GM23338 (cell line): ENCODE results near the gene ERC2. TPM values are rescaled to one million over a fixed set of nuclear protein-coding genes. Genes with fewer than 3 reads are reported as not detected.

Experiments used
- ATAC-seq: fragments of 200-7000 bp; cut with Tn5 transposase; 3 replicates; pipeline ENCODE4 v1.9.1; 2020
- DNase-seq: peaks from one replicate; pipeline ENCODE4 v3.0.0-alpha.2; 2015; ENCODE audit warnings: low spot score
- H2AFZ ChIP-seq: fragments of 200-600 bp; sonication (generic); 2 replicates; pipeline ENCODE4 v1.8.0; 2016; ENCODE audit warnings: antibody characterized with exemption, mild to moderate bottlenecking, moderate library complexity
- H3F3A ChIP-seq: fragments of 200-600 bp; sonication (generic); replicated peaks from 2 replicates; pipeline ENCODE4 v1.8.0; 2017; ENCODE audit warnings: antibody characterized with exemption, mixed run types, low read depth
- H3K27ac ChIP-seq: fragments of 200-600 bp; sonication (generic); 2 replicates; pipeline ENCODE4 v1.6.1; 2016; ENCODE audit warnings: low read depth
- H3K27me3 ChIP-seq: fragments of 200-600 bp; sonication (generic); 2 replicates; pipeline ENCODE4 v1.8.0; 2016; ENCODE audit warnings: mild to moderate bottlenecking, mixed run types, moderate library complexity; ENCODE audit not compliant: insufficient read depth
- H3K36me3 ChIP-seq: fragments of 200-600 bp; sonication (generic); 2 replicates; pipeline ENCODE4 v1.8.0; 2016; ENCODE audit warnings: mild to moderate bottlenecking; ENCODE audit not compliant: insufficient read depth
- H3K4me1 ChIP-seq: fragments of 200-600 bp; sonication (generic); 2 replicates; pipeline ENCODE4 v1.8.0; 2016; ENCODE audit warnings: mild to moderate bottlenecking, moderate library complexity; ENCODE audit not compliant: insufficient read depth
- H3K4me2 ChIP-seq: fragments of 200-600 bp; sonication (generic); 2 replicates; pipeline ENCODE4 v1.7.1; 2017; ENCODE audit warnings: mixed run types
- H3K4me3 ChIP-seq: fragments of 200-600 bp; sonication (generic); 2 replicates; pipeline ENCODE4 v1.6.1; 2016; ENCODE audit warnings: mixed run types
- H3K79me2 ChIP-seq: fragments of 200-600 bp; sonication (generic); replicated peaks from 2 replicates; pipeline ENCODE4 v1.8.0; 2017; ENCODE audit warnings: mild to moderate bottlenecking; ENCODE audit not compliant: insufficient read depth
- H3K9me2 ChIP-seq: fragments of 200-600 bp; sonication (generic); 2 replicates; pipeline ENCODE4 v1.8.0; 2017; ENCODE audit not compliant: insufficient read depth
- H4K20me1 ChIP-seq: fragments of 200-600 bp; sonication (generic); replicated peaks from 2 replicates; pipeline ENCODE4 v1.8.0; 2017; ENCODE audit warnings: mild to moderate bottlenecking; ENCODE audit not compliant: insufficient read depth
- H3K27ac Mint-ChIP-seq: 2 replicates; pipeline ENCODE4 v1.8.0; 2020; ENCODE audit warnings: inconsistent platforms, mild to moderate bottlenecking, moderate library complexity, mixed read lengths
- H3K27me3 Mint-ChIP-seq: 3 replicates; pipeline ENCODE4 v1.8.0; 2022; ENCODE audit warnings: low read depth, mild to moderate bottlenecking, moderate library complexity, mixed read lengths, inconsistent platforms; ENCODE audit not compliant: insufficient read depth, poor library complexity
- H3K36me3 Mint-ChIP-seq: 3 replicates; pipeline ENCODE4 v1.8.0; 2021; ENCODE audit warnings: low read depth, mild to moderate bottlenecking, inconsistent platforms, moderate library complexity, mixed read lengths
- H3K4me1 Mint-ChIP-seq: 3 replicates; pipeline ENCODE4 v1.8.0; 2020; ENCODE audit warnings: mild to moderate bottlenecking, inconsistent platforms, mixed read lengths
- H3K4me3 Mint-ChIP-seq: 3 replicates; pipeline ENCODE4 v1.8.0; 2021; ENCODE audit warnings: moderate library complexity, mild to moderate bottlenecking, inconsistent platforms, mixed read lengths
- H3K9me3 Mint-ChIP-seq: 3 replicates; pipeline ENCODE4 v1.8.0; 2020; ENCODE audit warnings: moderate library complexity, mild to moderate bottlenecking, inconsistent platforms, mixed read lengths
- CREB1 ChIP-seq: fragments of 250-450 bp; sonication (Bioruptor Pico); IDR thresholded peaks from 2 replicates; pipeline ENCODE4 v1.5.0; 2020; ENCODE audit warnings: low read depth, mild to moderate bottlenecking, moderate library complexity
- EZH2 ChIP-seq: fragments of 200-600 bp; sonication (generic); IDR thresholded peaks from one replicate; pipeline ENCODE4 v1.8.0; 2017; ENCODE audit warnings: antibody characterized with exemption, mild to moderate bottlenecking, low read depth; ENCODE audit not compliant: unreplicated experiment
- EZH2phosphoT487 ChIP-seq: fragments of 200-600 bp; sonication (generic); IDR thresholded peaks from one replicate; pipeline ENCODE4 v1.8.1; 2018; ENCODE audit warnings: antibody characterized with exemption; ENCODE audit not compliant: unreplicated experiment
- JUNB ChIP-seq: IDR thresholded peaks from one replicate; pipeline ENCODE4 v1.6.1; 2016; ENCODE audit warnings: antibody characterized with exemption; ENCODE audit not compliant: unreplicated experiment
- NANOG ChIP-seq: IDR thresholded peaks from 2 replicates; pipeline ENCODE4 v1.6.1; 2016; ENCODE audit warnings: antibody characterized with exemption, borderline replicate concordance
- POLR2AphosphoS5 ChIP-seq: IDR thresholded peaks from 2 replicates; pipeline ENCODE4 v1.6.1; 2016; ENCODE audit warnings: antibody characterized with exemption, low read depth
- STAT1 ChIP-seq: IDR thresholded peaks from one replicate; pipeline ENCODE4 v1.6.1; 2016; ENCODE audit warnings: antibody characterized with exemption; ENCODE audit not compliant: unreplicated experiment
- ZNF114 ChIP-seq: fragments of 250-450 bp; sonication (Bioruptor Pico); IDR thresholded peaks from 2 replicates; pipeline ENCODE4 v1.5.0; 2020; ENCODE audit warnings: mild to moderate bottlenecking, moderate library complexity
- ZNF331 ChIP-seq: fragments of 250-450 bp; sonication (Bioruptor Pico); IDR thresholded peaks from 2 replicates; pipeline ENCODE4 v1.5.0; 2020; ENCODE audit warnings: low read depth, mild to moderate bottlenecking, moderate library complexity
- polyA plus RNA-seq: library from polyadenylated mRNA; unstranded; fragments of >200 nt; fragmentation: Nextera tagmentation; extraction: Ambion mirVana; gene quantifications from 2 replicates; pipeline ENCODE4 v1.2.1, GENCODE V29; 2016
- total RNA-seq: library from RNA; depleted of rRNA; stranded (reverse); fragments of >200 nt; shearing (Covaris generic); gene quantifications from 2 replicates; pipeline ENCODE4 v1.2.3, GENCODE V29; 2014
- TF ChIP-seq, protein P1 (sequence below), 2 experiments: fragments of 200-600 bp in 1 of 2; sonication (generic) in 1 of 2; conservative IDR thresholded peaks; 2 replicates each; pipeline versions ENCODE4 v1.5.1 to v1.6.1; 2016 to 2017; ENCODE audit warnings: antibody characterized with exemption in 2 of 2, low read depth in 2 of 2, mild to moderate bottlenecking in 2 of 2, moderate library complexity in 1 of 2
- TF ChIP-seq, protein P2 (sequence below): IDR thresholded peaks from one replicate; pipeline ENCODE4 v1.6.1; 2018; ENCODE audit warnings: antibody characterized with exemption; ENCODE audit not compliant: unreplicated experiment
- TF ChIP-seq, protein P3 (sequence below): IDR thresholded peaks from 2 replicates; pipeline ENCODE4 v1.6.1; 2016; ENCODE audit warnings: antibody characterized with exemption
- TF ChIP-seq, protein P4 (sequence below): fragments of 250-450 bp; sonication (Bioruptor Pico); IDR thresholded peaks from 2 replicates; pipeline ENCODE4 v1.5.0; 2020; ENCODE audit warnings: mild to moderate bottlenecking, moderate library complexity

Gene ERC2
- total and polyA plus RNA-seq, 2 experiments from 2014 or later, result 11.8 to 13.7 TPM

DNA sequence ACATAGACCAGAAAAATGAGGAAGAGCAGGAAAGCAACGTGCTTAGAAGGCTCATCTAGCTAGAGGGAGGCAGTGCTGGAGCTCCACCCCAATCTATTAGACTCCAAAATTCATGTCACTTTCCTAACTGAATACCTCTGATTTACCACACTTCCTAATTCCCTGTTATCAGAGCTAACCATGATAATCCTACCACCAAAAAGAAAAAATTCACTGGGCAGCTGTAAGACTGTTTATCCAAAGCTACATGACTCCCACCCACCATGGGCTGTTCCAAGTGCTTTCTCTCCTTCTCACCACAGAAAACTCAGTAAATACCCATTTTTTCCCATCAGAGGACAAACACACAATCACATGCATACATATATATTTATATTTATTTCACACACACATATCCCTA lies 501.7 kb downstream of the ERC2 start (continued):
- no peak for TF ChIP-seq STAT1

DNA sequence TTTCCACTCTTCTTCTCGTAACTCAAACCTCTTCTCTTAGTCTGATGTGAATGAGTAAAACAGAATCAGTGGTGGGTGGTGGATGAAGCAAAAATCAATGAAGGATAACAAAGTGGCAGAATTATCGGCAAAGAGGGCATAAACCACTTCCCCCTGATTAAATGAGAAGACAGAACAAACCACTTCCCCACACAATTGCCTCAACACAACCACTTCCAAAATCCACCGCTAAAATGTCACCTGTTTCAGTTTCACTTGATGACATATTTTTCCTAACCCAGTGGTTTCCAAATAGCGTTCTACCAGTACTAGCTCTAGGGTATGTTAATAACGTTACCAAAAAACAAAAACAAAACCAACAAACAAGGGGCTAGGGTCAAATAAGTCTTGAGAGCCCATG lies 502.5 kb downstream of the ERC2 start:
- Mint-ChIP-seq H3K36me3 (no peaks in the 10 kb centered on the region), H3K4me1 (no peaks in the 10 kb centered on the region), H3K27me3 (no peaks in the 10 kb centered on the region), H3K27ac (no peak overlapping the region), H3K4me3 (no peak overlapping the region), H3K9me3 (no peaks in the 10 kb centered on the region)
- H3K4me3 ChIP-seq, result no peak overlapping the region
- H2AFZ ChIP-seq, result no peak overlapping the region
- TF ChIP-seq, protein P1, sequence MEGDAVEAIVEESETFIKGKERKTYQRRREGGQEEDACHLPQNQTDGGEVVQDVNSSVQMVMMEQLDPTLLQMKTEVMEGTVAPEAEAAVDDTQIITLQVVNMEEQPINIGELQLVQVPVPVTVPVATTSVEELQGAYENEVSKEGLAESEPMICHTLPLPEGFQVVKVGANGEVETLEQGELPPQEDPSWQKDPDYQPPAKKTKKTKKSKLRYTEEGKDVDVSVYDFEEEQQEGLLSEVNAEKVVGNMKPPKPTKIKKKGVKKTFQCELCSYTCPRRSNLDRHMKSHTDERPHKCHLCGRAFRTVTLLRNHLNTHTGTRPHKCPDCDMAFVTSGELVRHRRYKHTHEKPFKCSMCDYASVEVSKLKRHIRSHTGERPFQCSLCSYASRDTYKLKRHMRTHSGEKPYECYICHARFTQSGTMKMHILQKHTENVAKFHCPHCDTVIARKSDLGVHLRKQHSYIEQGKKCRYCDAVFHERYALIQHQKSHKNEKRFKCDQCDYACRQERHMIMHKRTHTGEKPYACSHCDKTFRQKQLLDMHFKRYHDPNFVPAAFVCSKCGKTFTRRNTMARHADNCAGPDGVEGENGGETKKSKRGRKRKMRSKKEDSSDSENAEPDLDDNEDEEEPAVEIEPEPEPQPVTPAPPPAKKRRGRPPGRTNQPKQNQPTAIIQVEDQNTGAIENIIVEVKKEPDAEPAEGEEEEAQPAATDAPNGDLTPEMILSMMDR (conservative IDR thresholded peaks at IDR 0.05; ENCODE audit: low read depth in 2 of 2), result no peak
- TF ChIP-seq, protein P2, sequence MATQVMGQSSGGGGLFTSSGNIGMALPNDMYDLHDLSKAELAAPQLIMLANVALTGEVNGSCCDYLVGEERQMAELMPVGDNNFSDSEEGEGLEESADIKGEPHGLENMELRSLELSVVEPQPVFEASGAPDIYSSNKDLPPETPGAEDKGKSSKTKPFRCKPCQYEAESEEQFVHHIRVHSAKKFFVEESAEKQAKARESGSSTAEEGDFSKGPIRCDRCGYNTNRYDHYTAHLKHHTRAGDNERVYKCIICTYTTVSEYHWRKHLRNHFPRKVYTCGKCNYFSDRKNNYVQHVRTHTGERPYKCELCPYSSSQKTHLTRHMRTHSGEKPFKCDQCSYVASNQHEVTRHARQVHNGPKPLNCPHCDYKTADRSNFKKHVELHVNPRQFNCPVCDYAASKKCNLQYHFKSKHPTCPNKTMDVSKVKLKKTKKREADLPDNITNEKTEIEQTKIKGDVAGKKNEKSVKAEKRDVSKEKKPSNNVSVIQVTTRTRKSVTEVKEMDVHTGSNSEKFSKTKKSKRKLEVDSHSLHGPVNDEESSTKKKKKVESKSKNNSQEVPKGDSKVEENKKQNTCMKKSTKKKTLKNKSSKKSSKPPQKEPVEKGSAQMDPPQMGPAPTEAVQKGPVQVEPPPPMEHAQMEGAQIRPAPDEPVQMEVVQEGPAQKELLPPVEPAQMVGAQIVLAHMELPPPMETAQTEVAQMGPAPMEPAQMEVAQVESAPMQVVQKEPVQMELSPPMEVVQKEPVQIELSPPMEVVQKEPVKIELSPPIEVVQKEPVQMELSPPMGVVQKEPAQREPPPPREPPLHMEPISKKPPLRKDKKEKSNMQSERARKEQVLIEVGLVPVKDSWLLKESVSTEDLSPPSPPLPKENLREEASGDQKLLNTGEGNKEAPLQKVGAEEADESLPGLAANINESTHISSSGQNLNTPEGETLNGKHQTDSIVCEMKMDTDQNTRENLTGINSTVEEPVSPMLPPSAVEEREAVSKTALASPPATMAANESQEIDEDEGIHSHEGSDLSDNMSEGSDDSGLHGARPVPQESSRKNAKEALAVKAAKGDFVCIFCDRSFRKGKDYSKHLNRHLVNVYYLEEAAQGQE, result no peak
- TF ChIP-seq EZH2 (no peak), STAT1 (no peak), JUNB (no peak), CREB1 (CRISPR knock-in tag) (no peak), EZH2phosphoT487 (no peak), POLR2AphosphoS5 (no peak), NANOG (no peak), ZNF331 (CRISPR knock-in tag) (no peak), ZNF114 (CRISPR knock-in tag) (no peak)
- TF ChIP-seq, protein P3, sequence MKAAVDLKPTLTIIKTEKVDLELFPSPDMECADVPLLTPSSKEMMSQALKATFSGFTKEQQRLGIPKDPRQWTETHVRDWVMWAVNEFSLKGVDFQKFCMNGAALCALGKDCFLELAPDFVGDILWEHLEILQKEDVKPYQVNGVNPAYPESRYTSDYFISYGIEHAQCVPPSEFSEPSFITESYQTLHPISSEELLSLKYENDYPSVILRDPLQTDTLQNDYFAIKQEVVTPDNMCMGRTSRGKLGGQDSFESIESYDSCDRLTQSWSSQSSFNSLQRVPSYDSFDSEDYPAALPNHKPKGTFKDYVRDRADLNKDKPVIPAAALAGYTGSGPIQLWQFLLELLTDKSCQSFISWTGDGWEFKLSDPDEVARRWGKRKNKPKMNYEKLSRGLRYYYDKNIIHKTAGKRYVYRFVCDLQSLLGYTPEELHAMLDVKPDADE, result no peak
- TF ChIP-seq, protein P4, sequence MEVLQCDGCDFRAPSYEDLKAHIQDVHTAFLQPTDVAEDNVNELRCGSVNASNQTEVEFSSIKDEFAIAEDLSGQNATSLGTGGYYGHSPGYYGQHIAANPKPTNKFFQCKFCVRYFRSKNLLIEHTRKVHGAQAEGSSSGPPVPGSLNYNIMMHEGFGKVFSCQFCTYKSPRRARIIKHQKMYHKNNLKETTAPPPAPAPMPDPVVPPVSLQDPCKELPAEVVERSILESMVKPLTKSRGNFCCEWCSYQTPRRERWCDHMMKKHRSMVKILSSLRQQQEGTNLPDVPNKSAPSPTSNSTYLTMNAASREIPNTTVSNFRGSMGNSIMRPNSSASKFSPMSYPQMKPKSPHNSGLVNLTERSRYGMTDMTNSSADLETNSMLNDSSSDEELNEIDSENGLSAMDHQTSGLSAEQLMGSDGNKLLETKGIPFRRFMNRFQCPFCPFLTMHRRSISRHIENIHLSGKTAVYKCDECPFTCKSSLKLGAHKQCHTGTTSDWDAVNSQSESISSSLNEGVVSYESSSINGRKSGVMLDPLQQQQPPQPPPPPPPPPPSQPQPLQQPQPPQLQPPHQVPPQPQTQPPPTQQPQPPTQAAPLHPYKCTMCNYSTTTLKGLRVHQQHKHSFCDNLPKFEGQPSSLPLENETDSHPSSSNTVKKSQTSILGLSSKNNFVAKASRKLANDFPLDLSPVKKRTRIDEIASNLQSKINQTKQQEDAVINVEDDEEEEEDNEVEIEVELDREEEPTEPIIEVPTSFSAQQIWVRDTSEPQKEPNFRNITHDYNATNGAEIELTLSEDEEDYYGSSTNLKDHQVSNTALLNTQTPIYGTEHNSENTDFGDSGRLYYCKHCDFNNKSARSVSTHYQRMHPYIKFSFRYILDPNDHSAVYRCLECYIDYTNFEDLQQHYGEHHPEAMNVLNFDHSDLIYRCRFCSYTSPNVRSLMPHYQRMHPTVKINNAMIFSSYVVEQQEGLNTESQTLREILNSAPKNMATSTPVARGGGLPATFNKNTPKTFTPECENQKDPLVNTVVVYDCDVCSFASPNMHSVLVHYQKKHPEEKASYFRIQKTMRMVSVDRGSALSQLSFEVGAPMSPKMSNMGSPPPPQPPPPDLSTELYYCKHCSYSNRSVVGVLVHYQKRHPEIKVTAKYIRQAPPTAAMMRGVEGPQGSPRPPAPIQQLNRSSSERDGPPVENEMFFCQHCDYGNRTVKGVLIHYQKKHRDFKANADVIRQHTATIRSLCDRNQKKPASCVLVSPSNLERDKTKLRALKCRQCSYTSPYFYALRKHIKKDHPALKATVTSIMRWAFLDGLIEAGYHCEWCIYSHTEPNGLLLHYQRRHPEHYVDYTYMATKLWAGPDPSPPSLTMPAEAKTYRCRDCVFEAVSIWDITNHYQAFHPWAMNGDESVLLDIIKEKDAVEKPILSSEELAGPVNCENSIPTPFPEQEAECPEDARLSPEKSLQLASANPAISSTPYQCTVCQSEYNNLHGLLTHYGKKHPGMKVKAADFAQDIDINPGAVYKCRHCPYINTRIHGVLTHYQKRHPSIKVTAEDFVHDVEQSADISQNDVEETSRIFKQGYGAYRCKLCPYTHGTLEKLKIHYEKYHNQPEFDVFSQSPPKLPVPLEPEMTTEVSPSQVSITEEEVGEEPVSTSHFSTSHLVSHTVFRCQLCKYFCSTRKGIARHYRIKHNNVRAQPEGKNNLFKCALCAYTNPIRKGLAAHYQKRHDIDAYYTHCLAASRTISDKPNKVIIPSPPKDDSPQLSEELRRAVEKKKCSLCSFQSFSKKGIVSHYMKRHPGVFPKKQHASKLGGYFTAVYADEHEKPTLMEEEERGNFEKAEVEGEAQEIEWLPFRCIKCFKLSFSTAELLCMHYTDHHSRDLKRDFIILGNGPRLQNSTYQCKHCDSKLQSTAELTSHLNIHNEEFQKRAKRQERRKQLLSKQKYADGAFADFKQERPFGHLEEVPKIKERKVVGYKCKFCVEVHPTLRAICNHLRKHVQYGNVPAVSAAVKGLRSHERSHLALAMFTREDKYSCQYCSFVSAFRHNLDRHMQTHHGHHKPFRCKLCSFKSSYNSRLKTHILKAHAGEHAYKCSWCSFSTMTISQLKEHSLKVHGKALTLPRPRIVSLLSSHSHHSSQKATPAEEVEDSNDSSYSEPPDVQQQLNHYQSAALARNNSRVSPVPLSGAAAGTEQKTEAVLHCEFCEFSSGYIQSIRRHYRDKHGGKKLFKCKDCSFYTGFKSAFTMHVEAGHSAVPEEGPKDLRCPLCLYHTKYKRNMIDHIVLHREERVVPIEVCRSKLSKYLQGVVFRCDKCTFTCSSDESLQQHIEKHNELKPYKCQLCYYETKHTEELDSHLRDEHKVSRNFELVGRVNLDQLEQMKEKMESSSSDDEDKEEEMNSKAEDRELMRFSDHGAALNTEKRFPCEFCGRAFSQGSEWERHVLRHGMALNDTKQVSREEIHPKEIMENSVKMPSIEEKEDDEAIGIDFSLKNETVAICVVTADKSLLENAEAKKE (CRISPR knock-in tag), result no peak
- H3K4me2 ChIP-seq, result no peak overlapping the region
- ATAC-seq (no peak), DNase-seq (no peak)
- no peak overlapping the region for H3K27ac ChIP-seq
- no peaks in the 10 kb centered on the region for H3K36me3 ChIP-seq
- H3K27me3 ChIP-seq, result no peaks in the 10 kb centered on the region
- H3F3A ChIP-seq, result no peaks in the 10 kb centered on the region
- no peaks in the 10 kb centered on the region for H3K4me1 ChIP-seq
- no peaks in the 10 kb centered on the region for H3K79me2 ChIP-seq
- H4K20me1 ChIP-seq, result no peaks in the 10 kb centered on the region
- H3K9me2 ChIP-seq, result no peaks in the 10 kb centered on the region
